K562 (cell line): ENCODE results near the gene ENTREP3. TPM values are rescaled to one million over a fixed set of nuclear protein-coding genes. Genes with fewer than 3 reads are reported as not detected.
A peak's percentile ranks its signal among the peaks of the same experiment; 100 is the strongest.

Experiments used
- BCL6 ChIP-seq: fragments of 250-450 bp; sonication (Bioruptor Pico); IDR thresholded peaks from 2 replicates; pipeline ENCODE4 v1.4.0; 2020
- CREB3L1 ChIP-seq: fragments of 450-650 bp; IDR thresholded peaks from 2 replicates; pipeline ENCODE4 v1.6.1; 2014; ENCODE audit warnings: low read depth, mild to moderate bottlenecking, moderate library complexity, borderline replicate concordance
- CREB5 ChIP-seq: fragments of 250-450 bp; sonication (Bioruptor Pico); IDR thresholded peaks from 2 replicates; pipeline ENCODE4 v1.5.0; 2020; ENCODE audit warnings: mild to moderate bottlenecking
- EP400 ChIP-seq: fragments of 450-650 bp; IDR thresholded peaks from 2 replicates; pipeline ENCODE4 v1.6.1; 2017; ENCODE audit warnings: antibody characterized with exemption, mild to moderate bottlenecking, moderate library complexity
- KAT2B ChIP-seq: IDR thresholded peaks from one replicate; pipeline ENCODE4 v1.6.1; 2012; ENCODE audit warnings: low read depth, mild to moderate bottlenecking, control low read depth, inconsistent platforms, low read length, moderate library complexity
- MGA ChIP-seq: fragments of 450-650 bp; IDR thresholded peaks from 2 replicates; pipeline ENCODE4 v1.6.1; 2016; ENCODE audit warnings: mild to moderate bottlenecking, moderate library complexity
- NFIC ChIP-seq: fragments of 450-650 bp; IDR thresholded peaks from 2 replicates; pipeline ENCODE4 v1.6.1; 2017; ENCODE audit warnings: mild to moderate bottlenecking, inconsistent platforms
- PML ChIP-seq: IDR thresholded peaks from 2 replicates; pipeline ENCODE4 v1.6.1; 2012; ENCODE audit warnings: low read length, inconsistent platforms
- POLR2AphosphoS2 ChIP-seq: IDR thresholded peaks from 2 replicates; pipeline ENCODE4 v1.6.1; 2012; ENCODE audit warnings: low read length, improper control_type of control experiment
- RAD21 ChIP-seq, 2 experiments: fragments of 250-450 bp in 1 of 2; fragments of 450-650 bp in 1 of 2; sonication (Bioruptor Pico) in 1 of 2; formaldehyde crosslinking in 1 of 2; IDR thresholded peaks in 1 of 2; conservative IDR thresholded peaks in 1 of 2; 2 replicates each; pipeline versions ENCODE4 v1.4.0 to v1.8.0; 2020 to 2022; ENCODE audit warnings: mild to moderate bottlenecking in 2 of 2, moderate library complexity in 1 of 2
- TAL1 ChIP-seq: fragments of 450-650 bp; IDR thresholded peaks from 2 replicates; pipeline ENCODE4 v1.6.1; 2016; ENCODE audit warnings: mild to moderate bottlenecking
- ZBTB7A ChIP-seq: IDR thresholded peaks from 2 replicates; pipeline ENCODE4 v1.6.1; 2011; ENCODE audit warnings: low read depth, mild to moderate bottlenecking, low read length, moderate library complexity, borderline replicate concordance; ENCODE audit not compliant: control insufficient read depth
- ZFX ChIP-seq: sonication (generic); formaldehyde crosslinking; IDR thresholded peaks from 2 replicates; pipeline ENCODE4 v1.8.0; 2022; ENCODE audit warnings: mild to moderate bottlenecking, missing genetic modification reagents, moderate library complexity
- polyA plus RNA-seq, 8 experiments: library from polyadenylated mRNA; depleted of rRNA in 4 of 8; stranded (reverse) in 5 of 8; unstranded in 3 of 8; fragments of >200 nt; fragmentation: Nextera tagmentation in 2 of 8; fragmentation: Illumina TruSeq in 1 of 8; extraction: Ambion mirVana in 2 of 8; extraction: Trizol in 1 of 8; gene quantifications; 2 replicates each; pipeline versions ENCODE4 v1.2.1 to v1.2.3, GENCODE V29; 2011 to 2014; ENCODE audit warnings: inconsistent platforms in 1 of 8, missing spikeins in 1 of 8
- total RNA-seq, 7 experiments: library from RNA; depleted of rRNA in 6 of 7; stranded (reverse); fragments of >200 nt in 6 of 7; fragmentation: Illumina TruSeq in 2 of 7; extraction: Trizol in 2 of 7; gene quantifications; 2 replicates each; pipeline versions ENCODE4 v1.2.1 to v1.2.3, GENCODE V29; 2011 to 2021; ENCODE audit warnings: low replicate concordance in 1 of 7

The ENTREP3 gene
- total and polyA plus RNA-seq, 9 of the 15 experiments (the other 6 are each of a cell fraction or from before 2014, with no cell fraction given) = 1.9 to 41.8 (median 5.9) TPM

- peak; percentile 86; the same call in 1 of the 2 replicates for TF ChIP-seq CREB3L1
- TF ChIP-seq ZFX = peak; percentile 90
- TF ChIP-seq POLR2AphosphoS2 = peak; percentile 100
- no peak for TF ChIP-seq BCL6
- no peak; the same call in none of the 2 replicates for TF ChIP-seq PML
- TF ChIP-seq KAT2B = no peak
- no peak; the same call in 1 of the 2 replicates for TF ChIP-seq MGA
- TF ChIP-seq NFIC = no peak; the same call in 1 of the 2 replicates
- TF ChIP-seq ZBTB7A = no peak
- TF ChIP-seq TAL1 = no peak
- peak; percentile 71 for TF ChIP-seq CREB5
- peak in 1 of 2 experiments; percentile 30; a peak in 2 of 4 replicates for TF ChIP-seq RAD21 (CRISPR knock-in tag; conservative IDR thresholded peaks at IDR 0.05 in 1 of 2, IDR thresholded peaks at IDR 0.05 in 1 of 2)
- TF ChIP-seq EP400 = peak; percentile 90
Observed at GRCh38 chr1:155261852-155262673, 6.8 kb upstream of the ENTREP3 start, which contains the start of gene SCAMP3 (continued).
